Loucy (cell line): ENCODE results near the gene VPS13D.

Experiments used
- H2AFZ ChIP-seq: fragments of 200-600 bp; sonication (generic); 2 replicates; pipeline ENCODE4 v1.6.0; 2016; ENCODE audit warnings: antibody characterized with exemption, mild to moderate bottlenecking, low read length, moderate library complexity
- H3F3A ChIP-seq: fragments of 200-600 bp; 2 replicates; pipeline ENCODE4 v1.6.0; 2016; ENCODE audit warnings: antibody characterized with exemption, low read depth, mild to moderate bottlenecking
- H3K27me3 ChIP-seq: fragments of 200-600 bp; sonication (generic); 2 replicates; pipeline ENCODE4 v1.6.1; 2014; ENCODE audit warnings: low read length, mild to moderate bottlenecking; ENCODE audit not compliant: insufficient read depth, poor library complexity, severe bottlenecking
- H3K36me3 ChIP-seq: fragments of 200-600 bp; sonication (generic); 2 replicates; pipeline ENCODE4 v1.6.1; 2016; ENCODE audit warnings: low read length; ENCODE audit not compliant: insufficient read depth
- H3K4me1 ChIP-seq: fragments of 200-600 bp; sonication (generic); 2 replicates; pipeline ENCODE4 v1.5.1; 2014; ENCODE audit warnings: low read length, mild to moderate bottlenecking; ENCODE audit not compliant: insufficient read depth, poor library complexity, severe bottlenecking
- H3K4me2 ChIP-seq: fragments of 200-600 bp; sonication (generic); 2 replicates; pipeline ENCODE4 v1.6.0; 2014; ENCODE audit warnings: antibody characterized with exemption, low read length, low read depth, mild to moderate bottlenecking; ENCODE audit not compliant: poor library complexity, severe bottlenecking
- H3K4me3 ChIP-seq: fragments of 200-600 bp; sonication (generic); 2 replicates; pipeline ENCODE4 v1.5.1; 2014; ENCODE audit warnings: low read length, mild to moderate bottlenecking, mixed read lengths; ENCODE audit not compliant: poor library complexity, severe bottlenecking
- H3K79me2 ChIP-seq: fragments of 200-600 bp; sonication (generic); 2 replicates; pipeline ENCODE4 v1.6.1; 2014; ENCODE audit warnings: low read length; ENCODE audit not compliant: insufficient read depth
- H3K9ac ChIP-seq: fragments of 200-600 bp; sonication (generic); 2 replicates; pipeline ENCODE4 v1.6.0; 2014; ENCODE audit warnings: mild to moderate bottlenecking, low read depth, low read length, moderate library complexity; ENCODE audit not compliant: poor library complexity, severe bottlenecking
- H3K9me2 ChIP-seq: fragments of 200-600 bp; sonication (generic); replicated peaks from 2 replicates; pipeline ENCODE4 v1.6.1; 2016; ENCODE audit warnings: low read depth, low read length, mixed read lengths
- H3K9me3 ChIP-seq: fragments of 200-600 bp; sonication (generic); 2 replicates; pipeline ENCODE4 v1.6.1; 2014; ENCODE audit warnings: mild to moderate bottlenecking, antibody characterized with exemption, low read length, low read depth; ENCODE audit not compliant: insufficient read depth
- H4K20me1 ChIP-seq: fragments of 200-600 bp; sonication (generic); 2 replicates; pipeline ENCODE4 v1.6.0; 2014; ENCODE audit warnings: antibody characterized with exemption, low read length, mild to moderate bottlenecking; ENCODE audit not compliant: insufficient read depth, poor library complexity, severe bottlenecking
- EZH2phosphoT487 ChIP-seq: fragments of 200-600 bp; IDR thresholded peaks from 2 replicates; pipeline ENCODE4 v1.6.1; 2018; ENCODE audit warnings: antibody characterized with exemption, mild to moderate bottlenecking, moderate library complexity, borderline replicate concordance
- TF ChIP-seq, protein P1 (sequence below): fragments of 200-600 bp; sonication (generic); conservative IDR thresholded peaks from 2 replicates; pipeline ENCODE4 v1.5.1; 2014; ENCODE audit warnings: mild to moderate bottlenecking, antibody characterized with exemption, low read length

Gene VPS13D

DNA sequence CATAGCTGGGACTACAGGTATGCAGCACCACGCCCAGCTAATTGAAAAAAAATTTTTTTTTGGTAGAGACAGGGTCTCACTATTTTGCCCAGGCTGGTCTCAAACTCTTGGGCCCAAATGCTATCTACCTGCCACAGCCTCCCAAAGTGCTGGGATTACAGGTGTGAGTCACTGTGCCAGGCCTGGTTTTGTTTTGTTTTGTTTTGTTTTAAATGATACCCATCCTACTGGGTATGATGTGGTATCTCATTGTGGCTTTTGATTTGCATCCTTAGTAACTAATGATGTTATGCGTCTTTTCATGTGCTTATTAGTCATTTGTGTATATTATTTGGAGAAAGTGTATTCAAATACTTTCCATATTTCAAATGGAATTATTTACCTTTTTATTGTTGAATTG, 142.3 kb downstream of the VPS13D start:
- Histone ChIP-seq H3K36me3 (peaks cover 25% of the 10 kb centered on the region; the same call in 1 of the 2 replicates), H3K27me3 (no peaks in the 10 kb centered on the region), H3F3A (no peaks in the 10 kb centered on the region), H3K4me1 (no peaks in the 10 kb centered on the region), H3K9me3 (no peaks in the 10 kb centered on the region), H3K4me3 (no peak overlapping the region), H3K9me2 (no peaks in the 10 kb centered on the region), H3K4me2 (no peak overlapping the region), H4K20me1 (no peaks in the 10 kb centered on the region), H2AFZ (no peak overlapping the region), H3K79me2 (no peaks in the 10 kb centered on the region), H3K9ac (no peak overlapping the region)
- TF ChIP-seq, protein P1, sequence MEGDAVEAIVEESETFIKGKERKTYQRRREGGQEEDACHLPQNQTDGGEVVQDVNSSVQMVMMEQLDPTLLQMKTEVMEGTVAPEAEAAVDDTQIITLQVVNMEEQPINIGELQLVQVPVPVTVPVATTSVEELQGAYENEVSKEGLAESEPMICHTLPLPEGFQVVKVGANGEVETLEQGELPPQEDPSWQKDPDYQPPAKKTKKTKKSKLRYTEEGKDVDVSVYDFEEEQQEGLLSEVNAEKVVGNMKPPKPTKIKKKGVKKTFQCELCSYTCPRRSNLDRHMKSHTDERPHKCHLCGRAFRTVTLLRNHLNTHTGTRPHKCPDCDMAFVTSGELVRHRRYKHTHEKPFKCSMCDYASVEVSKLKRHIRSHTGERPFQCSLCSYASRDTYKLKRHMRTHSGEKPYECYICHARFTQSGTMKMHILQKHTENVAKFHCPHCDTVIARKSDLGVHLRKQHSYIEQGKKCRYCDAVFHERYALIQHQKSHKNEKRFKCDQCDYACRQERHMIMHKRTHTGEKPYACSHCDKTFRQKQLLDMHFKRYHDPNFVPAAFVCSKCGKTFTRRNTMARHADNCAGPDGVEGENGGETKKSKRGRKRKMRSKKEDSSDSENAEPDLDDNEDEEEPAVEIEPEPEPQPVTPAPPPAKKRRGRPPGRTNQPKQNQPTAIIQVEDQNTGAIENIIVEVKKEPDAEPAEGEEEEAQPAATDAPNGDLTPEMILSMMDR: no peak
- TF ChIP-seq EZH2phosphoT487: no peak

DNA sequence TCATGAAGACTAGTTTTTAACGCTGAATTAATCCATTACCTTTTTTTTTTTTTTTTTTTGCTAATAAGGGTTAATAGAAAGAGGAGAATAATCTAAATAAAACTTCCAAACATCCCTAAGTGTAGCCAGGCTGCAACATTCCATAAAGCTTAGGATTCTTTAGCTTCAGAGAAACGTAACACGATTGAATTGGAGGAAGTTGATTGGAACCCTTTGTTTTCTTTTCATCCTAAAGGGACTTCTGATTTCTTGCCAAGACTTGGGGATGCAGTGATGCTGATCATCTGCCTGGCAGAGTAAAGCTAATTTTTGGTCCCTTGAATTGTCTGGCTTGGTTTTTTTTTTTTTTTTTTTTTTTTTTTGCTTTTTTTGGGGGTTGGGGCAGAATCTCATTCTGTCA, 142.9 kb downstream of the VPS13D start:
- Histone ChIP-seq H4K20me1 (no peaks in the 10 kb centered on the region), H3K9ac (no peak overlapping the region), H2AFZ (no peak overlapping the region), H3K27me3 (no peaks in the 10 kb centered on the region), H3K9me2 (no peaks in the 10 kb centered on the region), H3K79me2 (no peaks in the 10 kb centered on the region), H3K4me1 (no peaks in the 10 kb centered on the region), H3F3A (no peaks in the 10 kb centered on the region), H3K4me2 (no peak overlapping the region), H3K9me3 (no peaks in the 10 kb centered on the region), H3K36me3 (peaks cover 25% of the 10 kb centered on the region; the same call in 1 of the 2 replicates), H3K4me3 (no peak overlapping the region)
- TF ChIP-seq, protein P1: no peak
- no peak for TF ChIP-seq EZH2phosphoT487

DNA sequence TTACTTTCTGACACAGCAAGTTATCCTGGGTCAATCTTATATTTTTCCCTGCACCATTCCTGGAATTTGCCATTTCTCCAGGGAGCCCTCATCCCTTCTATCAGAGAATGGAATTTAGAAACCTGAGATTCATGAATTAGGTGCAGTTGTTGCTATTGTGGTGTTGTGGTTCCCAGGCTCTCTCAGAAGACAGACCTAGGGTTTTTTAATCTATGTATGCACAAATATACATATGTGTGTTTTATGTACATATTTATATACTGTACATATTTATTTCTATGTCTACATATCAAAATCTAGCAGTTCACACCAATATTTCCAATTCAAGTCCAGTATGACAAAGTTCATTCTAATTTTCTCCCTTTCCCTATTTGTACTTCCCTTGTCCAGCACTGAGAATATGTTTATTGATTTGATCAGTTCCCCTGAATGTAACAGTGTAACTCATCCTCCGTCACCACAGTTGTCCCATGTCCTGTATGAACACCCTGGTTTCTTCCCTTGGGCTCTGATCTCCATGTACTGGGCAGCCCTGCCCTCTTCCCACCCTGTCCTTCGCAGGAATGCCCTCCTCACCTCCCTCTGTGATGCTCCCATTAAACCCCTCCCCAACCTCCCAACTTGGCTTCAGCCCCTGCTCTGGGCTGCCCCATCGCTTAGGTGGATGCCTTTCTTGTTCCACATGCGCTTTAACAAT, 145.5 kb downstream of the VPS13D start:
- Histone ChIP-seq H3K9me2 (no peaks in the 10 kb centered on the region), H3K9ac (no peak overlapping the region), H3K4me2 (no peak overlapping the region), H3K4me3 (no peak overlapping the region), H3K9me3 (no peaks in the 10 kb centered on the region), H4K20me1 (no peaks in the 10 kb centered on the region), H3F3A (no peaks in the 10 kb centered on the region), H2AFZ (no peak overlapping the region), H3K36me3 (peaks cover 12% of the 10 kb centered on the region; the same call in 1 of the 2 replicates), H3K4me1 (no peaks in the 10 kb centered on the region), H3K79me2 (no peaks in the 10 kb centered on the region), H3K27me3 (no peaks in the 10 kb centered on the region)
- TF ChIP-seq EZH2phosphoT487: no peak
- TF ChIP-seq, protein P1: no peak
